Smooth muscle cell (in vitro differentiated cells): ENCODE results near the gene ARMC10. TPM values are rescaled to one million over a fixed set of nuclear protein-coding genes. Genes with fewer than 3 reads are reported as not detected.
A peak's percentile ranks its signal among the peaks of the same experiment; 100 is the strongest.

ENCODE experiments used
- DNase-seq: peaks from one replicate; lab custom pipeline; 2025; ENCODE audit not compliant: unreplicated experiment; lab: John Stamatoyannopoulos, UW
- H2AFZ ChIP-seq: fragments of 200-600 bp; sonication (generic); 2 replicates; pipeline ENCODE4 v1.6.0; 2016; ENCODE audit warnings: antibody characterized with exemption, low read depth, mild to moderate bottlenecking
- H3F3A ChIP-seq: fragments of 200-600 bp; sonication (generic); 2 replicates; pipeline ENCODE4 v1.6.0; 2017; ENCODE audit warnings: antibody characterized with exemption, low read depth
- H3K27ac ChIP-seq: fragments of 200-600 bp; sonication (generic); 2 replicates; pipeline ENCODE4 v1.5.1; 2016; ENCODE audit warnings: low read depth, mild to moderate bottlenecking
- H3K27me3 ChIP-seq: fragments of 200-600 bp; sonication (generic); 2 replicates; pipeline ENCODE4 v1.6.1; 2016; ENCODE audit warnings: low read depth, mild to moderate bottlenecking
- H3K36me3 ChIP-seq: fragments of 200-600 bp; sonication (generic); 2 replicates; pipeline ENCODE4 v1.5.1; 2016; ENCODE audit warnings: low read depth
- H3K4me1 ChIP-seq: fragments of 200-600 bp; sonication (generic); 2 replicates; pipeline ENCODE4 v1.5.1; 2016; ENCODE audit warnings: low read depth
- H3K4me2 ChIP-seq: fragments of 200-600 bp; sonication (generic); 2 replicates; pipeline ENCODE4 v1.6.0; 2016; ENCODE audit warnings: mild to moderate bottlenecking
- H3K4me3 ChIP-seq: fragments of 200-600 bp; sonication (generic); 2 replicates; pipeline ENCODE4 v1.5.1; 2016; ENCODE audit warnings: mild to moderate bottlenecking
- H3K79me2 ChIP-seq: fragments of 200-600 bp; sonication (generic); 2 replicates; pipeline ENCODE4 v1.6.0; 2016; ENCODE audit warnings: low read depth, mild to moderate bottlenecking
- H3K9ac ChIP-seq: fragments of 200-600 bp; sonication (generic); 2 replicates; pipeline ENCODE4 v1.6.0; 2016; ENCODE audit warnings: low read depth
- H3K9me3 ChIP-seq: fragments of 200-600 bp; sonication (generic); replicated peaks from 2 replicates; pipeline ENCODE4 v1.5.1; 2016; ENCODE audit warnings: low read depth
- H4K20me1 ChIP-seq: fragments of 200-600 bp; sonication (generic); 2 replicates; pipeline ENCODE4 v1.6.0; 2016; ENCODE audit warnings: low read depth
- CTCF ChIP-seq: fragments of 200-600 bp; sonication (generic); IDR thresholded peaks from 2 replicates; pipeline ENCODE4 v1.5.1; 2017; ENCODE audit warnings: borderline replicate concordance, mild to moderate bottlenecking, antibody characterized with exemption; ENCODE audit not compliant: insufficient read depth, poor library complexity, severe bottlenecking
- WGBS: methylation state at CpG from one replicate; pipeline ENCODE4 v1.1.7; 2016; ENCODE audit warnings: low lambda C conversion rate; 5-methylcytosine and 5-hydroxymethylcytosine counted together
- polyA plus RNA-seq: library from polyadenylated mRNA; unstranded; fragments of >200 nt; fragmentation: Nextera tagmentation; extraction: Ambion mirVana; gene quantifications from 2 replicates; pipeline ENCODE4 v1.2.1, GENCODE V29; 2016
- total RNA-seq: library from RNA; depleted of rRNA; stranded (reverse); fragments of >200 nt; gene quantifications from 2 replicates; pipeline ENCODE4 v1.2.3, GENCODE V29; 2014

The ARMC10 gene
- total and polyA plus RNA-seq, 2 experiments from 2014 or later = 25.6 to 28.9 TPM

- peaks cover 3% of the 10 kb centered on the region for H3K36me3 ChIP-seq
- WGBS = 79% methylated on average over 6 of the region's 6 CpGs
- no peaks in the 10 kb centered on the region for H4K20me1 ChIP-seq
- H3F3A ChIP-seq = no peaks in the 10 kb centered on the region
- H3K4me1 ChIP-seq = no peaks in the 10 kb centered on the region
- no peak for DNase-seq
- H3K79me2 ChIP-seq = peaks cover 3% of the 10 kb centered on the region
- H3K9ac ChIP-seq = no peak overlapping the region
- H3K27me3 ChIP-seq = no peaks in the 10 kb centered on the region
- H3K4me3 ChIP-seq = peak overlapping the region; percentile 15
- no peak overlapping the region for H2AFZ ChIP-seq
- TF ChIP-seq CTCF = no peak
- H3K4me2 ChIP-seq = no peak overlapping the region
- H3K27ac ChIP-seq = no peak overlapping the region
- H3K9me3 ChIP-seq = no peaks in the 10 kb centered on the region
Observed at GRCh38 chr7:103129702-103130549, 55.0 kb downstream of the ARMC10 start.

GRCh38 chr7:103130901-103131624 is 56.1 kb downstream of the ARMC10 start:
- H3K4me2 ChIP-seq = no peak overlapping the region
- TF ChIP-seq CTCF = no peak
- no peak overlapping the region for H3K4me3 ChIP-seq
- no peak overlapping the region for H3K27ac ChIP-seq
- no peaks in the 10 kb centered on the region for H3K9me3 ChIP-seq
- 84% methylated on average over 9 of the region's 9 CpGs for WGBS
- no peaks in the 10 kb centered on the region for H3K27me3 ChIP-seq
- no peaks in the 10 kb centered on the region for H3K4me1 ChIP-seq
- no peaks in the 10 kb centered on the region for H4K20me1 ChIP-seq
- H3K36me3 ChIP-seq = peaks cover 3% of the 10 kb centered on the region
- no peak overlapping the region for H3K9ac ChIP-seq
- H3F3A ChIP-seq = no peaks in the 10 kb centered on the region
- DNase-seq = no peak
- H2AFZ ChIP-seq = no peak overlapping the region
- peaks cover 3% of the 10 kb centered on the region for H3K79me2 ChIP-seq

- Histone ChIP-seq H3K9ac (no peak overlapping the region), H4K20me1 (no peaks in the 10 kb centered on the region), H3K27ac (no peak overlapping the region), H3K4me3 (no peak overlapping the region), H3K36me3 (peaks cover under 1% of the 10 kb centered on the region), H3K4me2 (no peak overlapping the region), H3K79me2 (peaks cover 3% of the 10 kb centered on the region), H2AFZ (no peak overlapping the region), H3F3A (no peaks in the 10 kb centered on the region), H3K4me1 (no peaks in the 10 kb centered on the region), H3K9me3 (no peaks in the 10 kb centered on the region), H3K27me3 (no peaks in the 10 kb centered on the region)
- no peak for TF ChIP-seq CTCF
- WGBS = 82% methylated on average over 9 of the region's 9 CpGs
- DNase-seq = no peak
Observed at GRCh38 chr7:103132995-103133688, 58.2 kb downstream of the ARMC10 start.
